Heart left ventricle (tissue), 16 donors: Measurements from ENCODE around the gene SPCS3. TPM values are rescaled to one million over a fixed set of nuclear protein-coding genes. Genes with fewer than 3 reads are reported as not detected.
"Not testable (repeated sequence)": the region's sequence is repeated elsewhere in the genome, so short reads cannot be mapped to it uniquely, and the experiment has no call there.

Experiments
- ATAC-seq, 4 donors: fragments of 200-7000 bp; cut with Tn5 transposase; one replicate each; pipeline ENCODE4 v1.9.1; 2020 to 2022; ENCODE audit warnings: moderate library complexity in 4 of 4, mild to moderate bottlenecking in 3 of 4, moderate number of reproducible peaks in 1 of 4
- DNase-seq, 5 donors: peaks; one replicate each; pipeline ENCODE4 v3.0.0-alpha.2; 2020
- H3K27ac ChIP-seq, 12 donors: fragments of 200-600 bp; sonication (generic) in 4 of 12; one replicate each; pipeline versions ENCODE4 v1.5.0 to v1.8.0; 2016 to 2022; ENCODE audit warnings: mild to moderate bottlenecking in 2 of 12
- H3K27me3 ChIP-seq, 9 donors: fragments of 200-600 bp; sonication (generic) in 2 of 9; one replicate each; pipeline versions ENCODE4 v1.5.1 to v1.8.0; 2016 to 2022; ENCODE audit warnings: mild to moderate bottlenecking in 3 of 9
- H3K36me3 ChIP-seq, 9 donors: fragments of 200-600 bp; sonication (generic) in 2 of 9; one replicate each; pipeline versions ENCODE4 v1.5.0 to v1.8.0; 2018 to 2022; ENCODE audit warnings: mild to moderate bottlenecking in 2 of 9
- H3K4me1 ChIP-seq, 12 donors: fragments of 200-600 bp; sonication (generic) in 4 of 12; one replicate each; pipeline versions ENCODE4 v1.5.0 to v1.8.0; 2016 to 2022; ENCODE audit warnings: mild to moderate bottlenecking in 3 of 12
- H3K4me3 ChIP-seq, 12 donors: fragments of 200-600 bp; sonication (generic) in 4 of 12; one replicate each; pipeline versions ENCODE4 v1.5.0 to v1.8.0; 2017 to 2022; ENCODE audit warnings: mild to moderate bottlenecking in 9 of 12, moderate library complexity in 4 of 12
- H3K9me3 ChIP-seq, 12 donors: fragments of 200-600 bp; sonication (generic) in 4 of 12; one replicate each; pipeline versions ENCODE4 v1.5.0 to v1.8.0; 2016 to 2022; ENCODE audit warnings: mild to moderate bottlenecking in 1 of 12
- POLR2A ChIP-seq, 2 donors: fragments of 450-650 bp; IDR thresholded peaks; one replicate each; pipeline ENCODE4 v1.6.1; 2017; ENCODE audit warnings: antibody characterized with exemption in 2 of 2, mild to moderate bottlenecking in 2 of 2, moderate library complexity in 2 of 2
- whole genome bisulfite sequencing, 4 donors: extraction: QIAGEN DNeasy Blood & Tissue Kit in 2 of 4; methylation state at CpG; one replicate each; pipeline versions ENCODE4 v1.1.5 to v1.1.7; 2013 to 2018; 5-methylcytosine and 5-hydroxymethylcytosine counted together
- intact Hi-C, 10 donors: fragments of 100-400 bp; cut with DNase I; formaldehyde crosslinking; loops; one replicate each; pipeline versions ENCODE4 v1.11.1 to v1.14.2; 2022
- polyA plus RNA-seq, 2 donors: library from polyadenylated mRNA; stranded (reverse); fragments of 200-250 nt; gene quantifications; one replicate each; pipeline ENCODE4 v1.2.3, GENCODE V29; 2013
- total RNA-seq, 9 donors: library from RNA; depleted of rRNA in 2 of 9; stranded (reverse); fragments of >200 nt in 2 of 9; fragmentation: NEBNext Ultra II Directional in 3 of 9; extraction: Animal tissue kit (Norgen Biotek cat#: 25700) in 3 of 9; gene quantifications; one replicate each; pipeline versions ENCODE4 v1.1.0 to v1.2.4, GENCODE V29; 2016 to 2023
- TF ChIP-seq, protein P1 (sequence below), 12 donors: fragments of 200-600 bp; sonication (generic) in 4 of 12; IDR thresholded peaks; one replicate each; pipeline versions ENCODE4 v1.5.0 to v1.8.0; 2018 to 2022; ENCODE audit warnings: antibody characterized with exemption in 12 of 12, mild to moderate bottlenecking in 5 of 12
- donor health status: ischemic (EF 13 %, LVEDD 7.1; RV severe dilation, severe dysfunction).
- donor health status: healthy with polysubstance abuse.
- donor health status: DM: no; HTN: yes; CAD: no.
- donor health status: DM: no; HTN: no; CAD: no.
- donor health status: ischemic (EF 25% LVEDD 6.9; RV normal size, moderate dysfunction).
- donor health status: ischemic (EF 25% LVEDD 5.7; RV mildly dilated, moderate dysfunction).
- donor health status: healthy.
- donor health status: DM: yes; HTN: yes; CAD: no.
- donor health status: ischemic (EF 35%, LVEDD 5.7; RV mildly dilated, moderate dysfunction).
- donor health status: nonischemic (EF 11% LVEDD 7.7; RV severe dilation, severe dysfunction).
- donor health status: DM: yes; HTN: yes; CAD: no.
- donor health status: PGD.
- donor health status: ischemic (EF 29% LVEDD 5.4; RV normal size, mild dysfunction).
- donor health status: nonischemic (EF 23%, LVEDD 6.1; RV moderate dilation, normal function).

SPCS3 gene
- total and polyA plus RNA-seq, 11 donors = 24.3 to 200 (median 81.6) TPM

DNA sequence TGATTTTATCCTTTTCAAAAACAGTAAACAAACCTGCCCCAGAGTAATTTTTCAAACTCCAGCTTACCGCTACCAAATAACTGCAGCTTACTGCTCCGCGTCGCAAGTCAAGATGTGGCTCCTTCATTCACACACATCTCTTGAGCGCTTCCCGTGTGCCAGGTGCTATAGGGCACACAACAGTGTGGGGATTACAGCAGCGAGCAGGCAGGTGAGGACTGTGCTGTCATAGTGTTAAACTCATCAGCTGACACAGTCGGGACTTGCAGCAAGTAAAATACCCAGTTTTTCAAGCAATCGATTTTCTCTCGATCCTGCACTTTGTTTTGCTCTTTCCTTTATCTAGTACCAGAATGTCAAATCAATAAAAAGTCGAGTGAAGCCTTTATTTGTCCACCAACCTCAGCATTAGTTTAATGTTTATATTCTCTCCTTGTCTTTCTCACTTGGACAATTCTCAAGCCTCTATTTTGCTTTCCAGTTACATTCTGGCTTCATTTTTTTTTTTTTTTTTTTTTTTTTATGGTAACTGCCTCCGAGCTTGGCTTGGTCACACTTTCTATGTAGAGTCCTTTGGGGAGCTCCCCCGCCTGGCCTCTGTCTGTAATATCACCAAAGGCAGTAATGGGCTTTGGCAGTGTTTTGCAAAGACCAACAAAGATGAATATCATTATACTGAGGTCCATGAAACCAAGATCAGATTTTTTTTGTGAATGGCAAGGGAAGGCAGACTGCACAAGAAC lies 42.4 kb upstream of the SPCS3 start:
- intact Hi-C loops = loop anchor here (1.0 to 10.0 kb wide), 7 partner anchors 45 to 127 kb away; partner anchors contain the start of gene SPATA4 (in 4 of the 10)
- no peak for TF ChIP-seq POLR2A (IDR thresholded peaks at IDR 0.05)
- TF ChIP-seq, protein P1, sequence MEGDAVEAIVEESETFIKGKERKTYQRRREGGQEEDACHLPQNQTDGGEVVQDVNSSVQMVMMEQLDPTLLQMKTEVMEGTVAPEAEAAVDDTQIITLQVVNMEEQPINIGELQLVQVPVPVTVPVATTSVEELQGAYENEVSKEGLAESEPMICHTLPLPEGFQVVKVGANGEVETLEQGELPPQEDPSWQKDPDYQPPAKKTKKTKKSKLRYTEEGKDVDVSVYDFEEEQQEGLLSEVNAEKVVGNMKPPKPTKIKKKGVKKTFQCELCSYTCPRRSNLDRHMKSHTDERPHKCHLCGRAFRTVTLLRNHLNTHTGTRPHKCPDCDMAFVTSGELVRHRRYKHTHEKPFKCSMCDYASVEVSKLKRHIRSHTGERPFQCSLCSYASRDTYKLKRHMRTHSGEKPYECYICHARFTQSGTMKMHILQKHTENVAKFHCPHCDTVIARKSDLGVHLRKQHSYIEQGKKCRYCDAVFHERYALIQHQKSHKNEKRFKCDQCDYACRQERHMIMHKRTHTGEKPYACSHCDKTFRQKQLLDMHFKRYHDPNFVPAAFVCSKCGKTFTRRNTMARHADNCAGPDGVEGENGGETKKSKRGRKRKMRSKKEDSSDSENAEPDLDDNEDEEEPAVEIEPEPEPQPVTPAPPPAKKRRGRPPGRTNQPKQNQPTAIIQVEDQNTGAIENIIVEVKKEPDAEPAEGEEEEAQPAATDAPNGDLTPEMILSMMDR (IDR thresholded peaks at IDR 0.05) = peak; percentile 26 to 67 (median 52)
- Histone ChIP-seq H3K27me3 (no peaks in the 10 kb centered on the region), H3K27ac (peak overlapping the region in 1 of 12 donors; percentile 70), H3K4me1 (peaks cover 0 to 7% (median 0%) of the 10 kb centered on the region in 12 donors), H3K9me3 (no peaks in the 10 kb centered on the region), H3K4me3 (peak overlapping the region in 1 of 12 donors; percentile 3), H3K36me3 (no peaks in the 10 kb centered on the region)
- peak in 4 of 5 donors; percentile 33 to 58 (median 48) for DNase-seq
- peak in 3 of 4 donors; percentile 83 to 88 (median 83) for ATAC-seq
- WGBS, 4 donors = 66 to 67% (median 67%) methylated on average over 13 of the region's 13 CpGs

DNA sequence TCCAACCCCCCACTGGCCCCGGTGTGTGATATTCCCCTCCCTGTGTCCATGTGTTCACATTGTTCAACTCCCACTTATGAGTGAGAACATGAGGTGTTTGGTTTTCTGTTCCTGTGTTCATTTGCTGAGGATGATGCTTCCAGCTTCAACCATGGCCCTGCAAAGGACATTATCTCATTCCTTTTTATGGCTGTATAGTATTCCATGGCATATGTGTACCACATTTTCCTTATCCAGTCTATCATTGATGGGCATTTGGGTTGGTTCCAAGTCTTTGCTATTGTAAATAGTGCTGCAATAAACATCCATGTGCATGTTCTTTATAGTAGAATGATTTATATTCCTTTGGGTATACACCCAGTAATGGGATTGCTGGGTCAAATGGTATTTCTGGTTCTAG lies 40.2 kb upstream of the SPCS3 start:
- intact Hi-C loops = loop anchor here in 7 of 10 donors (2.0 to 10.0 kb wide), 5 partner anchors 47 to 129 kb away; partner anchors contain the start of gene SPATA4 (in 3 of the 7)
- H3K4me1 ChIP-seq, H3K4me3 ChIP-seq, H3K36me3 ChIP-seq, ATAC-seq, DNase-seq, H3K27me3 ChIP-seq, H3K9me3 ChIP-seq, H3K27ac ChIP-seq: not testable (repeated sequence)
- 90 to 100% (median 94%) methylated on average over 1 of the region's 1 CpG for WGBS, 4 donors

DNA sequence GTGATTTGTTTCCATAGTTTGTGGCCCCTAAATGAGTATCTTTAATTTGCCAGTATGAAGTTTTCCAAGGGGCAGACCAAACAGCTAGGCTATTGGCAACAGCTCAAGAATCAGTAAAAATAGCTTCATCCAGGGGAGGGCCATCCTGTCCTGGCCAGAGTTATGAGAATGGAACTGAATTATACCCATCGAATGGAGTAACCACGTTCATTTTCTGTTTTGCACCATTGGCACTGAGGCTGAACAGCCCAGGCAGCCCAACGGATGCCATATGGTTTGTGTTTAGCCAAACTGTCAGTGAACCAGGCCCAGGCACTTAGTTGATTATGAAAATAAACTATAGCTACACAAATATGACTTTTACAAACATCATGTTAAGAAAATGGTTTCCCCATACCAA lies 33.0 kb upstream of the SPCS3 start:
- no peak for TF ChIP-seq POLR2A (IDR thresholded peaks at IDR 0.05)
- TF ChIP-seq, protein P1 (IDR thresholded peaks at IDR 0.05) = no peak
- intact Hi-C loops = no loop called here
- no peaks in the 10 kb centered on the region for H3K9me3 ChIP-seq
- DNase-seq = no peak
- peak; percentile 65 to 81 (median 74) for ATAC-seq
- H3K27me3 ChIP-seq = no peaks in the 10 kb centered on the region
- H3K4me3 ChIP-seq = no peak overlapping the region
- H3K36me3 ChIP-seq = no peaks in the 10 kb centered on the region
- 12 to 37% (median 26%) methylated on average over 3 of the region's 3 CpGs for WGBS, 4 donors
- H3K27ac ChIP-seq = peak overlapping the region in 1 of 12 donors; percentile 38
- H3K4me1 ChIP-seq = peaks cover 0 to 10% (median 4%) of the 10 kb centered on the region in 12 donors

DNA sequence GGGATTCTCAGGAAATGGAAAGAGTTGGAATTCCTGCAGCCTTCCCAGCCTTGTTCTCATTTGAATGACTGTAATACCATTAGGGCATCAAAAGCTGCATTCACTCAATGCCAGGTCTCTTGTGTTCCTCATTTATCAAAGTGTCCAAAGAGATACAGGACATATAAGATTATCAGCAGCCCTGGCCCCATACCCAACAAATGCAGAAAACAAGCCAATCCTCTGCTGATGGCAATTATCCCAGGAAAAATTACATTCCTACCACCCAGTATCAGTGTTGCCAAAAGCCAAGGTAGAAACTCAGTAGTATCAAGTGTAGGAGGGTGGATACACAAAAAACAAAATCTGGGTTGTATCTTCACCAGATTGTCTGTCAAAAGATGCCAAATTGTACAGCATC lies 32.2 kb upstream of the SPCS3 start:
- intact Hi-C loops = no loop called here
- H3K4me1 ChIP-seq = peaks cover 0 to 10% (median 4%) of the 10 kb centered on the region in 12 donors
- H3K27me3 ChIP-seq = no peaks in the 10 kb centered on the region
- H3K9me3 ChIP-seq = no peaks in the 10 kb centered on the region
- H3K27ac ChIP-seq = no peak overlapping the region
- H3K4me3 ChIP-seq = no peak overlapping the region
- no peak for TF ChIP-seq POLR2A (IDR thresholded peaks at IDR 0.05)
- TF ChIP-seq, protein P1 (IDR thresholded peaks at IDR 0.05) = no peak
- no peak for ATAC-seq
- DNase-seq = no peak
- H3K36me3 ChIP-seq = no peaks in the 10 kb centered on the region
